GM21825 (cell line): Measurements from ENCODE around the gene IDE.
A peak's percentile ranks its signal among the peaks of the same experiment; 100 is the strongest.
"Not testable (repeated sequence)": the region's sequence is repeated elsewhere in the genome, so short reads cannot be mapped to it uniquely, and the experiment has no call there.

ENCODE experiments used
- ATAC-seq: cut with Tn5 transposase; IDR thresholded peaks from one replicate; pipeline ENCODE4 v1.9.1; 2021; ENCODE audit warnings: mild to moderate bottlenecking, moderate library complexity; ENCODE audit not compliant: unreplicated experiment

Gene IDE

GRCh38 chr10:92573798-92574547 lies at the start of gene IDE:
TSS of gene IDE (minus strand) at chr10:92574093. CDS start at chr10:92574019, 74 bp downstream.
- peak; percentile 68 for ATAC-seq

- no peak for ATAC-seq
Measured at GRCh38 chr10:92619368-92619767, 45.5 kb upstream of the IDE start.

DNA sequence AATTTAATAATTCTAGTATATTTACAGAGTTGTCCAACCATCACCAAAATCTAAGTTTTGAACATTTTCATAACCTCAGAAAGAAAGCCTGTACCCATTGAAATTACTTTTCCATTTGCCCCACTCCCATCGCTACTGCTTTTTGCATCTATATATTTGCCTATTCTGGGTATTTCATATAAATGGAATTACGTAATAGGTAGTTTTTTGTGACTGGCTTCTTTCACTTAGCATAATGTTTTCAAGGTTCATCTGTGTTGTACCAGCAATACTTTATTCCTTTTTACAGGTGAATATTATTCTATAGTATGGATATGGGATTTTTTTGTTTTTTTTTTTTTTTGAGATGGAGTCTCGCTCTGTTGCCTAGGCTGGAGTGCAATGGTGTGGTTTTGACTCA lies 41.6 kb upstream of the IDE start:
- ATAC-seq, result no peak

- ATAC-seq, result no peak
Measured at GRCh38 chr10:92604841-92605240, 30.9 kb upstream of the IDE start.

DNA sequence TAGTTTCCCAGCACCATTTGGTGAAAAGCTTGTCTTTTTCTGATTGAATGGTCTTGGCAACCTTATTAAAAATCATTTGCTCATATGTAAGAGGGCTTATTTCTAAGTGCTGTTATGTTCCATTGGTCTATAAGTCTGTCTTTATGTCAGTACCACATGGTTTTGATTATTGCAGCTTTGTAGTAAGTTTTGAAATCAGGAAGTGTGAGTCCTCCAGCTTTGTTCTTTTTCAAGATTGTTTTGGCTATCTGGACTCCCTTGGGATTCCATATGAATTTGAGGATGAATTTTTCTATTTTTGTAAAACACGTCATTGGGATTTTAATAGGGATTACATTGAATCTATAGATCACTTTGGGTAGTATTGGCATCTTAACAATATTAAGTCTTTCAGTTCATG lies 24.4 kb upstream of the IDE start:
- ATAC-seq, result no peak

GRCh38 chr10:92595505-92595904 lies 21.6 kb upstream of the IDE start:
- ATAC-seq, result no peak

- ATAC-seq, result no peak
Measured at GRCh38 chr10:92593619-92594588, 20.0 kb upstream of the IDE start.

- peak; percentile 66 for ATAC-seq
Measured at GRCh38 chr10:92592761-92593618, 19.1 kb upstream of the IDE start, which contains the start of gene KIF11. TSS of gene KIF11 (plus strand) at chr10:92593130. CDS start at chr10:92593376, 246 bp downstream.

- ATAC-seq, result peak; percentile 73
Measured at GRCh38 chr10:92591550-92592022, 17.7 kb upstream of the IDE start.

GRCh38 chr10:92590623-92591549 lies 17.0 kb upstream of the IDE start:
- peak; percentile 7 for ATAC-seq

DNA sequence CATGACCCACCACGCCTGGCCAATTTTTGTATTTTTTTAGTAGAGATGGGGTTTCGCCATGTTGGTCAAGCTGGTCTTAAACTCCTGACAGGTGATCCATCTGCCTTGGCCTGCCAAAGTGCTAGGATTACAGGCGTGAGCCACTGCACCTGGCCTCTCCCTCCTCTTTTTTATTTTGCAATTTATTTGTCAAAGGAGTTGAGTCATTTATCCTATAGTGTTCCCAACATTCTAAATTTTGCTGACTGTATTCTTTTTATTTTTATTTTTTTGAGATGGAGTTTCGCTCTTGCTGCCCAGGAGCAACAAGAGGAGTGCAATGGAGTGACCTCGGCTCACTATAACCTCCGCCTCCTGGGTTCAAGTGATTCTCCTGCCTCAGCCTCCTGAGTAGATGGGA lies 8.5 kb upstream of the IDE start:
- ATAC-seq, result not testable (repeated sequence)

DNA sequence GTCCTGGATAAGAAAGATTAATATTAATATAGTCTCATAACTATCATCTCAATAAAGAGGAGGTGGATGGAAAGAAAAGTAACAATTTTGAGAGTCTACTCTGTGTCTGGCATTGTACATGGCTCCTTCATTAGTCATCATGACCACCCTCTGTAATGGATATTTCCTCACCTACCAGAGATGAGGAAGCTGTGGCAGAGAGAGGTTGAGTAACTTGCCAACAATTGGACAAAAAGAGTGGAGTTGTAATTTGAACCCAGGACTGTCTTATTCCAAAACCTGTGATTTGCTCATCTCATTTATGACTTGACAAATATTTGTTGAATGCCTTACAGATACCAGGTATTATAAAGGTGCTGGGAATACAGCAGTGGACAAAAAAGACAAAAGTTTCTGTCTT lies 2.1 kb upstream of the IDE start:
- no peak for ATAC-seq

DNA sequence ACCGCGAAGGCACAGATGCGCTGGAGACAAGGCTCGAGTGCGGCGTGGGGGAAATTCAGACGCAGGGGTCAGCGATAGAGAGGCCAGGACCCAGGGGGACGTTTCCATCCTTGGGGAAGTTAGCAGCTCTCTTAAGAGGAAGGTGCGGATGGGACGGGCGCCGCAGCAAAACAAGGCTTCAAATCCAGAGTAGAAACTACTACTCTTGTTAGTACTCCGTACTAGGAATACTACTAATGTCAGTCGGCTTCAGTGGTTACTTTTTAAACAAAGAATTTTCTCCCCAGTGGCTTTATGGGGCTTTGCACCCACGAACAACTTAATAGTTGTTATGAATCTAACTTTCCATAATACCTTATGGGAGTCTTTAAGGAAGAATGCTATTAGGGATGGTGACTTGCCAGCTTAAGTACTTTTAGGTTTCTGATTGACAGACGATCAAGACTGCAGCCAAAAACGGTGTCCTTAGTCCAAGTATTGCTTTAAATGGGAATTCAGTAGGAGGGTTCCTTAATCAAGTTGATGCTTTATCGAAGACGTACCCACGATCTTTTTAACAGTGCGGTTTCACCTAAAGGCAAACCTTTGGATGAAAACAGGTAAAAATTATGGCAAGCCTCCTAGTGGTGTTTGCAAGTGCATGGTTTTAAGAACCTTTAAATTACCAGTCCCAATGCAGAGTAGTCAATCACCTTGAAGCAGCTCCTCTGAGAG lies 812 bp upstream of the IDE start:
- ATAC-seq, result peak; percentile 13

- ATAC-seq, result no peak
Measured at GRCh38 chr10:92573091-92573797, 649 bp downstream of the IDE start.

GRCh38 chr10:92572362-92573090 lies 1.4 kb downstream of the IDE start:
- no peak for ATAC-seq

- no peak for ATAC-seq
Measured at GRCh38 chr10:92571649-92572048, 2.2 kb downstream of the IDE start.

- not testable (repeated sequence) for ATAC-seq
Measured at GRCh38 chr10:92569663-92570062, 4.2 kb downstream of the IDE start.

DNA sequence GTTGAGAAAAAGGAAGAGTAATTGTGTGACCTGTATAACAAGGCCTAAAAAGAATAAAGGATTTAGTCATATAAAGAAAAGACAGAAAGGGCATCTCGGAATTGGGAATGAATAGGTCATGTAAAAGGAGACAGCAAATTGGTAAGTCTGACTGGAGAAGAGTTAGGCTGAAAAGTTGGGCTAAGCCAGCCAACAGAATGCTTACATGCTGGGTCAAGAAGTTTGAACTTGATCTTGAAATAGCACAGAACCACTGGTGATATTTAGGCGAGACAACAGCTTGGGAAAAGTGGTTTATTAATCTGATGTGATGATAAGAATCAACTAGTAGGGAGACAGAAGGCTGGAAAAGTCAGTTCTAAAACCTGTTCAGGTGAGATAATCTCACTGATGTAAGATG lies 4.8 kb downstream of the IDE start:
- no peak for ATAC-seq
